Body of pancreas (tissue), 4 donors: Measurements from ENCODE around the gene KLHL28. TPM values are rescaled to one million over a fixed set of nuclear protein-coding genes. Genes with fewer than 3 reads are reported as not detected.
"Not testable (repeated sequence)": the region's sequence is repeated elsewhere in the genome, so short reads cannot be mapped to it uniquely, and the experiment has no call there.

Source experiments
- ATAC-seq: fragments of 150-250 bp; one replicate; pipeline ENCODE4 v1.9.1; 2016
- DNase-seq, 4 donors: peaks; one replicate each; pipeline ENCODE4 v3.0.0-alpha.2; 2019
- H3K27ac ChIP-seq, 4 donors: fragments of 200-600 bp; sonication (generic); 1 replicate in 3 of 4; 2 replicates in 1 of 4; pipeline versions ENCODE4 v1.5.1 to v1.6.1; 2016 to 2019; ENCODE audit warnings: mild to moderate bottlenecking in 1 of 4, mixed read lengths in 1 of 4, moderate library complexity in 1 of 4
- H3K27me3 ChIP-seq, 2 donors: fragments of 200-600 bp; sonication (generic); one replicate each; pipeline ENCODE4 v1.6.0; 2016; ENCODE audit warnings: mild to moderate bottlenecking in 1 of 2
- H3K36me3 ChIP-seq, 2 donors: fragments of 200-600 bp; sonication (generic); replicated peaks in 1 of 2; 2 replicates each; pipeline ENCODE4 v1.5.1; 2016; ENCODE audit warnings: low read depth in 2 of 2; ENCODE audit not compliant: insufficient read depth in 1 of 2
- H3K4me1 ChIP-seq: fragments of 200-600 bp; sonication (generic); one replicate; pipeline ENCODE4 v1.6.0; 2016
- H3K4me3 ChIP-seq, 2 donors: fragments of 200-600 bp; sonication (generic); 1 replicate in 1 of 2; 2 replicates in 1 of 2; pipeline ENCODE4 v1.5.1; 2016 to 2019
- H3K9me3 ChIP-seq, 3 donors: fragments of 200-600 bp; sonication (generic); 1 replicate in 2 of 3; 2 replicates in 1 of 3; pipeline ENCODE4 v1.5.1; 2016
- POLR2A ChIP-seq, 3 donors: fragments of 450-650 bp; IDR thresholded peaks; one replicate each; pipeline ENCODE4 v1.6.1; 2016; ENCODE audit warnings: antibody characterized with exemption in 3 of 3, mild to moderate bottlenecking in 2 of 3
- WGBS, 2 donors: methylation state at CpG; one replicate each; pipeline ENCODE4 v1.1.5; 2017; 5-methylcytosine and 5-hydroxymethylcytosine counted together
- intact Hi-C: fragments of 100-400 bp; cut with DNase I; formaldehyde crosslinking; loops from one replicate; pipeline ENCODE4 v1.15.1; 2023
- total RNA-seq, 2 donors: library from RNA; depleted of rRNA; stranded (reverse); fragments of >200 nt; gene quantifications; one replicate each; pipeline ENCODE4 v1.1.0, GENCODE V29; 2016
- TF ChIP-seq, protein P1 (sequence below), 7 experiments: fragments of 450-650 bp in 4 of 7; fragments of 200-600 bp in 3 of 7; sonication (generic) in 3 of 7; IDR thresholded peaks; one replicate each; pipeline ENCODE4 v1.5.1; 2016 to 2019; ENCODE audit warnings: antibody characterized with exemption in 7 of 7

KLHL28 gene
- total RNA-seq, 2 donors from 2014 or later, result 5.9 to 8.0 TPM

DNA sequence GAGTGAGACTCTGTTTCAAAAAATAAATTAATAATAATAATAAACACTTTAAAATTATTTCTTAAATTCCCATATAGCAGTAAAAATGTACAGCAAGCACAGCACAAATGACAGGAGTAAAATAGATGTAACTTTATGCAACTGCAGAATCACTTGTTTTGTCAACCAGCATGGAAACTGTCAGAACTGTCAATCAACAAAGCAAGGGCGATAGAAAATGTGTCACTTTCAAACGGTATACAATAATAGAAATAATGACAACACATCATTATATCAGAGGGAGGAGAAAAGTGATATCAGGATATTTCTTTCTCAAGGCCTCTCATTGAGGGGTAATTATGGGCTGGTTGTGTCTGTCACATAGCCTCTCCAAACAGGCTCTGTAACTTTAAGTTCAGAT is 68.2 kb downstream of the KLHL28 start:
- DNase-seq (no peak), ATAC-seq (no peak)
- Histone ChIP-seq H3K4me3 (no peak overlapping the region), H3K4me1 (peaks cover 6% of the 10 kb centered on the region), H3K27me3 (no peaks in the 10 kb centered on the region), H3K36me3 (no peaks in the 10 kb centered on the region), H3K27ac (no peak overlapping the region), H3K9me3 (no peaks in the 10 kb centered on the region)
- intact Hi-C loops, result no loop called here
- WGBS, 2 donors, result 57 to 64% methylated on average over 2 of the region's 2 CpGs
- TF ChIP-seq POLR2A (IDR thresholded peaks at IDR 0.05), result no peak

DNA sequence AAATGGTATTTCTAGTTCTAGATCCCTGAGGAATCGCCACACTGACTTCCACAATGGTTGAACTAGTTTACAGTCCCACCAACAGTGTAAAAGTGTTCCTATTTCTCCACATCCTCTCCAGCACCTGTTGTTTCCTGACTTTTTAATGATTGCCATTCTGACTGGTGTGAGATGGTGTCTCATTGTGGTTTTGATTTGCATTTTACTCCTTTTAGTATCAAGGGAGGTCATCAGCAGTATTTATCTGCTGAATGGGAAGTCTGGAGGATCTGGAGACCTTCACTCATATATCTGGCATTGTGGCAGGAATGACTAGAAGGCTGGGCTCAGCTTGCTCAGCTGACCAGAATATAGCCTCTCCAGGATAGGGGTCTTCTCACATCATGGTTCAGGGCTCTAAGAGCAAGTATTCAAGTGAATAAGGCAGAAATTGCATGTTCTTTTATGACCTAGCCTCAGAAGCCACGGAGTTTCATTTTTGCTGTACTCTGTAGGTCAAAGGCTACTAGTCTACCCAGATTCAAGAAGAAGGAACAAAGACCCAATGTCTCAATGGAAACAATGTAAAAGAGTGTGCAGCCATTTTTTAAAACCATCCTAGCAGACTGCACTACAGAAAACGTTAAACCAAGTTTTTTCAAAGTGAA is 69.9 kb downstream of the KLHL28 start:
- H3K4me3 ChIP-seq, H3K9me3 ChIP-seq, ATAC-seq, H3K36me3 ChIP-seq, intact Hi-C loops, H3K27ac ChIP-seq, DNase-seq, H3K4me1 ChIP-seq, H3K27me3 ChIP-seq: not testable (repeated sequence)
- WGBS, 2 donors, result 51 to 54% methylated on average over 2 of the region's 3 CpGs

DNA sequence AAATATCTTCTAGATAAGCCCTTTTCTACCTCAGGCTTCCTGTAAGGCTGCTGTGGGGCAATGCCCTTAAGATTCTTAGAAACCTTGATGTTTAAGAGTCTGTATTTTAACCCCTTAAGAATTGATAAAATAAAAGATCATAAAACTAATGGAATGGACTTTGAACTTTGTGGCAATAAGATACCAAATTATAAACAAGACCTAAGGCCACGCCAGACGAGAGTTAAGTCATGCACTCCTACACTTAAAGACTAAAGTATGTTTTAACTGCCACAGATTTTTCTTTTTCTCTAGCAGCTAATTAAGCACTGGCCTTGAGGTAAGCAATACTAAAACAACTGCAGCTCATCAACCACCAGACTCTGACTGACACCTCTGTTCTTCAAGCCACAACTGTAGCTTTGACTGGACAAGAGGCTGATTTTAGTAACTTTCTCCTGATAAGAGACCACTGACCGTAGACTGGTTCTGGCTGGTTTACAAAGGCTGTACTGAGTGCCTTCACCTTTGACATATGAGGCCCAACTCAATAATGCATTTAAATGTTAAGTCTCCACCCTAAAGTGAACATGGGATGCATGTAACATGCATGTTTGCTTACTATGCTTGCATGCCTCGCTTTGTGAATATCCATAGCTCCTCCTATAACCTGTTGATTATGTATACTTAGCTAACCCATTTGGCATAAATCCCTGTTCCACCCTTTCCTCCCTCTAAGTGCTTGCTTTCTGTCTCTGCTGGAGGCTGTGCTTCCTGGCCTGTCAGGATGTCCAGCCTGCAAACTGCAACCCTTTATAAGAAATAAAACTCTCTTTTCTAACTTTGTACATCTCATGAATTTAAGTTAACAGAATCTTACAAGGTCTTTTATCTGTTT is 71.9 kb downstream of the KLHL28 start:
- no peaks in the 10 kb centered on the region for H3K27me3 ChIP-seq
- TF ChIP-seq, protein P1, sequence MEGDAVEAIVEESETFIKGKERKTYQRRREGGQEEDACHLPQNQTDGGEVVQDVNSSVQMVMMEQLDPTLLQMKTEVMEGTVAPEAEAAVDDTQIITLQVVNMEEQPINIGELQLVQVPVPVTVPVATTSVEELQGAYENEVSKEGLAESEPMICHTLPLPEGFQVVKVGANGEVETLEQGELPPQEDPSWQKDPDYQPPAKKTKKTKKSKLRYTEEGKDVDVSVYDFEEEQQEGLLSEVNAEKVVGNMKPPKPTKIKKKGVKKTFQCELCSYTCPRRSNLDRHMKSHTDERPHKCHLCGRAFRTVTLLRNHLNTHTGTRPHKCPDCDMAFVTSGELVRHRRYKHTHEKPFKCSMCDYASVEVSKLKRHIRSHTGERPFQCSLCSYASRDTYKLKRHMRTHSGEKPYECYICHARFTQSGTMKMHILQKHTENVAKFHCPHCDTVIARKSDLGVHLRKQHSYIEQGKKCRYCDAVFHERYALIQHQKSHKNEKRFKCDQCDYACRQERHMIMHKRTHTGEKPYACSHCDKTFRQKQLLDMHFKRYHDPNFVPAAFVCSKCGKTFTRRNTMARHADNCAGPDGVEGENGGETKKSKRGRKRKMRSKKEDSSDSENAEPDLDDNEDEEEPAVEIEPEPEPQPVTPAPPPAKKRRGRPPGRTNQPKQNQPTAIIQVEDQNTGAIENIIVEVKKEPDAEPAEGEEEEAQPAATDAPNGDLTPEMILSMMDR (IDR thresholded peaks at IDR 0.05), result no peak
- TF ChIP-seq POLR2A (IDR thresholded peaks at IDR 0.05), result no peak
- H3K36me3 ChIP-seq, result no peaks in the 10 kb centered on the region
- H3K9me3 ChIP-seq, result no peaks in the 10 kb centered on the region
- ATAC-seq, result no peak
- H3K4me3 ChIP-seq, result no peak overlapping the region
- no peaks in the 10 kb centered on the region for H3K4me1 ChIP-seq
- no peak overlapping the region for H3K27ac ChIP-seq
- no peak for DNase-seq
- 61 to 67% methylated on average over 4 of the region's 4 CpGs for WGBS, 2 donors
- intact Hi-C loops, result no loop called here

DNA sequence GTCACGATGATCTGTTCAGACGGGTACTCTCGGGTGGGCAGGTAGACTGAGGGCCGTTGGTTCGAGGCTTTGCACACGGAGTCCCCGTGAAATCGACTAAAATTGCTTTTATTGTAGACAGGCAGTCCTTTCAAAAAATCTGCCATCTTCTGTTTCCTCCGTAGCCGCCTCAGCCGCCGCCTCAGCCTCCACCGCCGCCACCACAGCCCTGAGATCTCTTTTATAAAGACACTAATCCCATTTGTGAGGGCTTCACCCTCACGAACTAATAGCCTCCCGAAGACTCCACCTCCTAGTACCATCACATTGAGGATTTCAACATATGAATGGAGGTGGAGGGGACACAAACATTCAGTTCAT is 74.2 kb downstream of the KLHL28 start:
- intact Hi-C loops, result no loop called here

DNA sequence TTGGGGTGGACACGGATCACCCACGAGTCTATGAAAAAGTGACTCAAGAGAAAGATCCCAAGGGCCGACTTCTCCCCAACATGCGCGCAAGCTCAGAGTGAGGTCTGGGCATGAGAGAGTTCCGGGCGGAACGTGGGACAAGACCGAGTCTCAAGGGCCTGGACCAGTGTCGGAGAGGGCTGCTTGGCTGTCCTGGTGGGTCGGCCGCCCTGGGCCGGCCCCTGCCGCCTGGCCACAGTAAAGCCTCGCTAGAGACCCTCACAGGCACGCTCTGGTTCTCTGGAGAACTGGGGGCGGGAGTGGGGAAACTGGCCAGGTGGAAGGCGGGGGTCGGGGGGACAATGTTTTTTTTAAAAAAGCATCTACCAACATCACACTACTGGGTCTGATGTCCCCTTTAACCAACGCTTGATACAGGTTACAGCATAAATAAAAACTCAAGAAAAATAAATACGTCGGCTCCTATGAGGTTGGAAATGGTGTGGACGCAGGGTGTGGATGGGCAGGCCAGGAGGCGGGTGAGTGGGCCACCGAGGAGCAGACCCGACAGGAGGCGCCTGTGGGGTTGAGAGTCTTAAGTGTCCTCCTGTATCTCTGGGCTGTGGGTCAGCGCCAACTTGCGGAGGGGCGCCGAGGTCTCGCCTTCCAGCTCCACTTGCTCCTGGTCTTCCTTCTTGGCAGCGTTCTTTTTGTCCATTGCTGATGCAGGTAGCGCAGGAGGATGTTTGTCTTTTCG is 74.7 kb downstream of the KLHL28 start:
- Histone ChIP-seq H3K4me1 (no peaks in the 10 kb centered on the region), H3K27me3 (no peaks in the 10 kb centered on the region), H3K9me3 (no peaks in the 10 kb centered on the region), H3K27ac (no peak overlapping the region), H3K4me3 (no peak overlapping the region), H3K36me3 (no peaks in the 10 kb centered on the region)
- 88 to 93% methylated on average over 34 to 35 of the region's 35 CpGs for WGBS, 2 donors
- DNase-seq (no peak), ATAC-seq (no peak)
- no peak for TF ChIP-seq POLR2A (IDR thresholded peaks at IDR 0.05)
- TF ChIP-seq, protein P1 (IDR thresholded peaks at IDR 0.05), result no peak
- intact Hi-C loops, result no loop called here

More for the DNA sequence above, 74.2 kb downstream of the KLHL28 start:
- H3K27me3 ChIP-seq, result no peaks in the 10 kb centered on the region
- no peak overlapping the region for H3K4me3 ChIP-seq
- WGBS, 2 donors, result 90 to 94% methylated on average over 16 of the region's 16 CpGs
- H3K27ac ChIP-seq, result no peak overlapping the region
- no peaks in the 10 kb centered on the region for H3K36me3 ChIP-seq
- DNase-seq, result no peak
- no peaks in the 10 kb centered on the region for H3K4me1 ChIP-seq
- TF ChIP-seq, protein P1 (IDR thresholded peaks at IDR 0.05), result no peak
- no peak for TF ChIP-seq POLR2A (IDR thresholded peaks at IDR 0.05)
- no peaks in the 10 kb centered on the region for H3K9me3 ChIP-seq
- ATAC-seq, result no peak
